ENCODE data around the gene MAMSTR.

MAMSTR gene

DNA sequence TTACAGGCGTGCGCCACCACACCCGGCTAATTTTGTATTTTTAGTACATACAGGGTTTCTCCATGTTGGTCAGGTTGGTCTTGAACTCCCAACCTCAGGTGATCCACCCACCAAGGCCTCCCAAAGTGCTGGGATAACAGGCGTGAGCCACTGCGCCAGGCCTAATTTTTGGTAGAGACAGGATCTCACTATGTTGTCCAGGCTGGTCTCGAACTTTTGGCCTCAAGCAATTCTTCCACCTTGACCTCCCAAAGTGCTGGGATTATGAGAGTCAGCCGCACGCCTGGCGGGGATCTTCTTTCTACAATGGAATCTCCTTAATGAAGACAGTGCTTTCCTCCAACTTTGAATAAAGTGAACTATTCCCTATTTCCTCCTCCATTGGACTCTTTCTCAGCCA lies 15.1 kb upstream of the MAMSTR start:
- DNase-seq (ENCODE audit: low spot score) (no peak), ATAC-seq (ENCODE audit: low read depth) (no peak)
- TF ChIP-seq, protein P1, sequence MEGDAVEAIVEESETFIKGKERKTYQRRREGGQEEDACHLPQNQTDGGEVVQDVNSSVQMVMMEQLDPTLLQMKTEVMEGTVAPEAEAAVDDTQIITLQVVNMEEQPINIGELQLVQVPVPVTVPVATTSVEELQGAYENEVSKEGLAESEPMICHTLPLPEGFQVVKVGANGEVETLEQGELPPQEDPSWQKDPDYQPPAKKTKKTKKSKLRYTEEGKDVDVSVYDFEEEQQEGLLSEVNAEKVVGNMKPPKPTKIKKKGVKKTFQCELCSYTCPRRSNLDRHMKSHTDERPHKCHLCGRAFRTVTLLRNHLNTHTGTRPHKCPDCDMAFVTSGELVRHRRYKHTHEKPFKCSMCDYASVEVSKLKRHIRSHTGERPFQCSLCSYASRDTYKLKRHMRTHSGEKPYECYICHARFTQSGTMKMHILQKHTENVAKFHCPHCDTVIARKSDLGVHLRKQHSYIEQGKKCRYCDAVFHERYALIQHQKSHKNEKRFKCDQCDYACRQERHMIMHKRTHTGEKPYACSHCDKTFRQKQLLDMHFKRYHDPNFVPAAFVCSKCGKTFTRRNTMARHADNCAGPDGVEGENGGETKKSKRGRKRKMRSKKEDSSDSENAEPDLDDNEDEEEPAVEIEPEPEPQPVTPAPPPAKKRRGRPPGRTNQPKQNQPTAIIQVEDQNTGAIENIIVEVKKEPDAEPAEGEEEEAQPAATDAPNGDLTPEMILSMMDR (IDR thresholded peaks at IDR 0.05; ENCODE audit: poor library complexity, severe bottlenecking) = no peak
- Histone ChIP-seq H3K9me3 (ENCODE audit: severe bottlenecking) (no peaks in the 10 kb centered on the region), H3K4me3 (ENCODE audit: severe bottlenecking) (no peak overlapping the region), H3K4me1 (ENCODE audit: insufficient read depth, poor library complexity, severe bottlenecking) (no peaks in the 10 kb centered on the region), H3K27ac (ENCODE audit: poor library complexity, severe bottlenecking) (no peak overlapping the region), H3K27me3 (ENCODE audit: insufficient read depth, poor library complexity, severe bottlenecking) (no peaks in the 10 kb centered on the region), H3K36me3 (ENCODE audit: low read depth) (no peaks in the 10 kb centered on the region)

DNA sequence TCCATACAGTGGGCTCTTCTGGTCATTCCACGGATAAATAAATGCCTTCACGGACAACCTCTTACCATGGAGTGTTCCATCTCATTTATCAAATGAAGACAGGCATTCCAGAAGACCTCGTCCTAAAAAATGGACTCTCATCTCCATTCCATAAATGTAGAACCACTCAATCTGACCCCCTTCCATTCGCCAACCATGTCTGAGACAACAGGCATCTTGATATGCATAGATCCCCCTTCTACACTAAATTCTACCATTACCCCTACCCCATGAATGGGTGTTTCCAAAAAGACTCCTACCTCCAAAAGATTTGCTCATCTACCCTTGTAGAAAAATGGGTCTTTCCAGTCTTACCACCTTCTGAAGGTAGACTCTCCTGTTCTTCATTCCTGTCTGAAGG lies 11.9 kb upstream of the MAMSTR start:
- Histone ChIP-seq H3K9me3 (ENCODE audit: severe bottlenecking) (no peaks in the 10 kb centered on the region), H3K4me1 (ENCODE audit: insufficient read depth, poor library complexity, severe bottlenecking) (no peaks in the 10 kb centered on the region), H3K27ac (ENCODE audit: poor library complexity, severe bottlenecking) (no peak overlapping the region), H3K27me3 (ENCODE audit: insufficient read depth, poor library complexity, severe bottlenecking) (no peaks in the 10 kb centered on the region), H3K4me3 (ENCODE audit: severe bottlenecking) (no peak overlapping the region), H3K36me3 (ENCODE audit: low read depth) (no peaks in the 10 kb centered on the region)
- no peak for DNase-seq (ENCODE audit: low spot score)
- TF ChIP-seq, protein P1 (IDR thresholded peaks at IDR 0.05; ENCODE audit: poor library complexity, severe bottlenecking) = no peak
- no peak for ATAC-seq (ENCODE audit: low read depth)

DNA sequence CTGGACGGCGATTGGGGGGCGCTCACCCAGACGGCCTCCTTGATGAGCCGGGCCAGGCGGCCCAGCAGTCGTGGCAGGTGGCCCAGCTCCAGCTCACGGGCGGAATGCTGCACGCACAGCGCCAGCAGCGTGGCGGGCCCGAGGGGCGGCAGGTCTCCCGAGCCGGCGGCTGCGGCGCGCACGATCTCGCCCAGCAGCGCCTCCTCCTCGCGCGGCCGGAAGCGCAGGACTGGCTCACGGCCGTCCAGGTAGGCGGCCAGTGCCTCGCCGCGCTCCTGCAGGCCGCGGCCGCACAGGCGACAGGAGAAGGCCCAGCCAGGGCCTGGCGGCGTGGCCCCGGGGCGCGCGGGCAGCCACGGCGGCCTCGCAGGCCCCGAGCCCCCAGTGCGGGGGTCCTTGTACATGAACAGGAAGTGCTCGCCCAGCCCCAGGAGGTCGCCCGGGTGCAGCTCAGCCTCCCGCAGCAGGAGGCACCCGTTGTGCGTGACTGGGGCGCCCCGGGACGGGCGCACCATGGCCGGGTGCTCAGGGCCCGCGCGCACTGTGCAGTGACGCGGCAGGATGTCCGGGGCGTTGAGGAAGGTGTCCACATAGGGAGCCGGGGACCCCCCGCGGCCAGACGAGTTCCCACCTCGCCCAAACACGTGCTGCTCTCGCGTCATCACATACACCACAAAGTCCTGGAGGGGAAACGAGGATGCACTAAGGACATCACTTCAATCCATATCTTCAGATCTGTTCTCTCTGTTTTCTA lies 9.6 kb upstream of the MAMSTR start:
- TF ChIP-seq, protein P1 (IDR thresholded peaks at IDR 0.05; ENCODE audit: poor library complexity, severe bottlenecking) = no peak
- no peak overlapping the region for H3K4me3 ChIP-seq (ENCODE audit: severe bottlenecking)
- H3K27me3 ChIP-seq (ENCODE audit: insufficient read depth, poor library complexity, severe bottlenecking) = no peaks in the 10 kb centered on the region

DNA sequence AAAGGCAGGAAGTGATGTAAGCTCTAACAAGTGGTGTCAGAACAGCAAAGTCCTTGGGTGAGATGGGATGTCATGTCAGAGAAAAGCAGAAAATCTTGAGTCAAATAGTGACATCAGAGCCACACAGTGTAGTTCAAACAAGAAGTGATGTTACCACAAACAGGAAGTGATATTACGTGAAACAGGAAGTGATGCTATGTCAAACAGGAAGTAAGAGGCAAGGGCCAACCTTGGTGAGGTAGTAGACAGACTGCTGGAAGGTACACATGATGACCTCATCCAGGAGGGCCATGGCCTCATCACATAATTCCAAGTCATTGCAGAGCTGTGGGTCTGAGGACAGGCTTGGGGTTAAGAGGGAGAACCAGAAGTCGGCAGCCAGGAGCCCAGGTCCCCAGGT lies 7.0 kb upstream of the MAMSTR start:
- Histone ChIP-seq H3K4me3 (ENCODE audit: severe bottlenecking) (no peak overlapping the region), H3K9me3 (ENCODE audit: severe bottlenecking) (no peaks in the 10 kb centered on the region), H3K27me3 (ENCODE audit: insufficient read depth, poor library complexity, severe bottlenecking) (no peaks in the 10 kb centered on the region), H3K36me3 (ENCODE audit: low read depth) (no peaks in the 10 kb centered on the region), H3K27ac (ENCODE audit: poor library complexity, severe bottlenecking) (no peak overlapping the region), H3K4me1 (ENCODE audit: insufficient read depth, poor library complexity, severe bottlenecking) (peaks cover 13% of the 10 kb centered on the region)
- no peak for ATAC-seq (ENCODE audit: low read depth)
- no peak for DNase-seq (ENCODE audit: low spot score)
- TF ChIP-seq, protein P1 (IDR thresholded peaks at IDR 0.05; ENCODE audit: poor library complexity, severe bottlenecking) = no peak

More for the DNA sequence above, 9.6 kb upstream of the MAMSTR start:
- DNase-seq (ENCODE audit: low spot score) = no peak
- no peaks in the 10 kb centered on the region for H3K36me3 ChIP-seq (ENCODE audit: low read depth)
- no peak overlapping the region for H3K27ac ChIP-seq (ENCODE audit: poor library complexity, severe bottlenecking)
- no peaks in the 10 kb centered on the region for H3K9me3 ChIP-seq (ENCODE audit: severe bottlenecking)
- H3K4me1 ChIP-seq (ENCODE audit: insufficient read depth, poor library complexity, severe bottlenecking) = peaks cover 13% of the 10 kb centered on the region
- ATAC-seq (ENCODE audit: low read depth) = no peak

Data from RWPE2 (cell line).